GM18861 (cell line): ENCODE results near the gene LRRC53.
A peak's percentile ranks its signal among the peaks of the same experiment; 100 is the strongest.

ENCODE experiments used
- ATAC-seq: cut with Tn5 transposase; IDR thresholded peaks from one replicate; pipeline ENCODE4 v1.9.1; 2021; ENCODE audit not compliant: unreplicated experiment

The LRRC53 gene

GRCh38 chr1:74512170-74512915 is at the start of gene LRRC53:
TSS of gene LRRC53 (minus strand) at chr1:74512611. CDS start at chr1:74483349, 29,262 bp downstream.
- no peak for ATAC-seq

GRCh38 chr1:74549932-74550331 is 37.5 kb upstream of the LRRC53 start:
- ATAC-seq: no peak

DNA sequence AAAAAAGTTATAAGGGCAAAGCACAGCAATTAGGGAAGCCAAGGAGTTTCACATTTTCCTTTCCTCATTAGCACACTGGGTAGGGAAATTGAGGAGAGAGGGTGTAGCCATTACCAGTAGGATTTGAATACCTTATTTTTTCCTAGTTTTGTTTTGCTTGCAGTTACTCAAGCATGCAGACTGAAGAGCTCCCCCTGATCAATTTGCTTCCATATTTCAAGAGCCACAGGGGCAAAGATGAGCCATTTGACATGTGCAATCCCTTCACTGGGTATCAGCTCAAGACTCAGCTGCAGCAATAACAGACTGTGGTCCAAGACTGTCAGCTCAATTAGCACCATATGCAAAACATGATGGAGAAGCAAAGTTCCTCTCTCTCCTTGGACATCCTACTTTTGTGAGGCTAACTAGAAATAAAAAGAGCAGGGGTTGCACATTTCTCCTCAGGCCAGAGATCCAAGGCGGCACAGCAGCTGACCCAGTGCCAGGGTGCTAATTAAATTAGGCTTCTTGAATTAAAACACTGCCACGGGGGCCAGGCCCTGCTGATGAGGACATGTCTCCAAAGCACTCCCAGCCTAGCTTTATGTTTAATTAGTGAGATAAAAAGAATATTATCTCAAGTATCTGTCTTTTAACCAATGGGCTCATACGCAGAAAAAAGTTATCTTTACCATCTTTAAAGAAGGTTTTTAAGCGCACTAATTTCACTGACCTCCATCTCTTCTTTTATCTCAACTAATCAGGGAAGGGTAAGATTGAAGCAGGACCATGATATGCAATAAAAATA is 36.7 kb upstream of the LRRC53 start:
- ATAC-seq: no peak

DNA sequence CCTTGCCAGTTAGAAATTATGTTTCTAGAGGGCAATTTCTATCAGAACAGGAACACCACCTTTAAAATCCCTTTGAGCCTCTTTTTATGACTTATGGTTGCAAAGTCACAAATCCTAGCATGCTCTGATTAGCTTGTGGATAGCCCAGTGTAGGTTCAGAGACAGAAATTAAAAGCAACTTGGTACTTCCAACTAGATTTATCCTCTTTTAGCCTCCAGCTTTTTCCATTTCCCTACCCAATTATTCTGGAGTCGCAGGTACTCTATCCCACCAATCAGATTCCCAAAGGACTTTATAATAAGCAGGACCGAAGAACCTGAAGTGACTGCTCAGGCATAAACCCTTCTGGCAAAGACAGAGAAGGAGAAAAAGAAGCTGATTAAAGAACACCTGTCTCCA is 33.4 kb upstream of the LRRC53 start:
- no peak for ATAC-seq

DNA sequence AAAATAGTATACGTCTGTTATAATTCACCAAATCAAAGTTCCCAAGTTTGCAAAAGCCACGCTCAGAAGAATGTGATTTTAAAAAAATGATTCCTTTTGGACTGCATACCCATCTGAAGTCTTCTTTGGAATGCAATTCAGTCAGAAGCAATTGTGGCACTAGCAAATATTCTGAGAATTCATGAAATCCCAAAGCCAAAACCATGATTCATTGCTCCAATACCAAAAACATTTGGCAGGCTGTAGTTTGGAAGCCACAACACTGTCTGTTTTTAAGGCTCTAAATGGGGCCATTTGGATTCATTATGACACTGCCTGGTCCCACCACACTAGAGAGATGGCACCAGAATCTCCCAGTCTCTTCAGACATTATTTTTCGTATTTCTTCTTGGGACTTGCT is 21.8 kb upstream of the LRRC53 start:
- ATAC-seq: no peak

- no peak for ATAC-seq
These were observed 19.4 kb upstream of the LRRC53 start for GRCh38 chr1:74531796-74532195.

- no peak for ATAC-seq
These were observed 18.5 kb upstream of the LRRC53 start for GRCh38 chr1:74530892-74531291.

DNA sequence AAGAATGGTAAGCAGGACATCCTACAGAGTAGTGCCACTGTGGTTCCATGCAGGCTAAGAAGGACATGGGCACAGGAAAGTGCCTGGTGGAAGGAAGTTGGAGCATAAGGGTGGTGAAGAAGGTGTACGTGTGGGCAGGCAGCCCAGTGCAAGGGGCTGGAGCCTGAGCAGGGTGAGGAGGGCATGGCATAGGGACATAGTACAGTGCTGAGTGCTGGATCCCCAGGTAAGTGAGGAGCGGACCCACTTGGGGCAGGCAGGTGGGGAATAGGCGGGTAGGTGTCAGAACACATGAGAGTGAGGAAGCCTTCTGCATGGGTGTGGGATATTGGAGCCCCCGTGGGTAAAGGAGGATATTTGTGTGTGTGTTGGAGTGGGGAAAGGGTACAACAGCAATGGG is 15.7 kb upstream of the LRRC53 start:
- ATAC-seq: no peak

DNA sequence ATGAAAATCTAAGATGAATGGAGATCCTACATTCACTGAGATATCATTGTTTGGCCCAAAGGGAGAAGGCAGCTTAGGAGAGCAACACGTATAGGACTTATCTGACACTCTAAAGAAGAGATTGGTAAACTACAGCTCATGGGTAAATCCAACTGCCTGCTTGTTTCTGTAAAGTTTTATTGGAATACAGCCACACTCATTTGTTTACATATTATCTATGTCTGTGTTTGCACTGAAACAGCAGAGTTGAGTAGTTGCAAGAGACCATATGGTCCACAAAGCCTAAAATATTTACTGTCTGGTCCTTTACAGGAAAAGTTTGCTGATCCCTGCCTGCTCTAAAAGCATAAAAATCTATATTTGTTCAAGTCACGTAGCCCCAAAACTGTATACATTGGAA is 14.3 kb upstream of the LRRC53 start:
- no peak for ATAC-seq

DNA sequence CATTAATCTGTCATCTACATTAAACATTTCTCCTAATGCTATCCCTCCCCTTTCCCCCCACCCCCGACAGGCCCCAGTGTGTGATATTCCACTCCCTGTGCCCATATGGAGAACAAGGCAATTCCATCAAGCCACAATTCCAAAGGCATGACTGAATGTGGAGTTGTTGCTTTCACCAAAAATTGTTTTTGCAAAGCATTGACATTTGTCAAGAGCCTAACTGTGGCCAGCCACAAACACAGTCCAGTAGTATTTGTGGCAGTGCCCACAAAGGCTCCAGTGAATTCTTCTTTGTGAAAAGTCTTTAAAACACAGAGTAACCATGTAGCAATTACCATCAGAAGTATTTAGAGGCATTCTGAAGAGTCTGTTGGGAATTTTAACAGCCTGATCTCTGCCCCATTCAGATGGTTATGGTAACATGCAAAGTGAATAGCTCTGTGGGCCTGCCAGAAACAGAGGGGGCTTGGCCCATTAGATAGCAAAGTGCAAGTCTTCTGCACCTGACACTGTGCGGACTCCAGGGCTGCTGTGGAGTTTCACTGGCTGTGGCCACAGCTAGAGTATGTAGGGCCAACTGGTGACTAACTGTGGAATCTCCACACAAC is 11.6 kb upstream of the LRRC53 start:
- ATAC-seq: no peak

DNA sequence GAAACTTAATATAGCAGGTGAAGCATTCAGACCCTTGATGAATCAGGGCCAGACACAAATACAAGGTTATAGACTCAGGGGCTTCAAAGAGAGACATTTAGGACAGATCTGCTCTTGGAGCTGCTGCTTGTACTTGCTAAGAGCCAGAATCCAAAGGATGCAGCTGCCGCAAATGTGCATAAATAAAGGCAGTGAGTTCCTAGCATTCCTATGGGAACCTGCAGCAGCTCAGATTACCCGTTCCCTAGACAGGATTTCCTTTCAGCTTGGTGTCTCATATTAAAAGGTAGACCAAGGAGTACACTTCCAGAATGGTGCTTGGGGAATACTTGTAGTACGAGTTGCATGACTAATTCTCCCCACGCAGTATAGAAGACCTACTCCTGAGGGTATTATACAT is 9.7 kb upstream of the LRRC53 start:
- no peak for ATAC-seq

- peak; percentile 68 for ATAC-seq
These were observed 5.2 kb upstream of the LRRC53 start for GRCh38 chr1:74517599-74518051.

GRCh38 chr1:74513411-74514300 is 1.2 kb upstream of the LRRC53 start:
- ATAC-seq: no peak

DNA sequence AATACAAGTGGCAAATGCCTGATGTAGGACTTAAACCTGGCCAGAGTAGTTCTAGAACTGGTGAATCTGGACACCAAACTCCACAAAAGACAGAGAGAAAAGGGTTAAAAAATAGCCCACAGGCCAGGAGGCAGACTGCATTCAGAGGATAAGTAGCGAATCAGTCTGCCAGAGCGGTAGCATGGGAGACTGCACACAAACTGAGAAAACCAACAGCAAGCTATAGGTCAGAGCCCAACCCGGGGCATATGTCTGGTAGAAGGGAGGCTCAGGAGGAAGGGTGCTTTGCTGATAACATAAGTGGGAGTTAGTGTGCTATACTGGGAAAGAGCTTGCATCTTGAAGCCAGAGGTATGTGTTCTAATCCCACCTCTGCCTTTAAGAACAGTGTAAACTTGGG is 4.0 kb downstream of the LRRC53 start:
- no peak for ATAC-seq

- ATAC-seq: no peak
These were observed 6.3 kb downstream of the LRRC53 start for GRCh38 chr1:74505928-74506710.

DNA sequence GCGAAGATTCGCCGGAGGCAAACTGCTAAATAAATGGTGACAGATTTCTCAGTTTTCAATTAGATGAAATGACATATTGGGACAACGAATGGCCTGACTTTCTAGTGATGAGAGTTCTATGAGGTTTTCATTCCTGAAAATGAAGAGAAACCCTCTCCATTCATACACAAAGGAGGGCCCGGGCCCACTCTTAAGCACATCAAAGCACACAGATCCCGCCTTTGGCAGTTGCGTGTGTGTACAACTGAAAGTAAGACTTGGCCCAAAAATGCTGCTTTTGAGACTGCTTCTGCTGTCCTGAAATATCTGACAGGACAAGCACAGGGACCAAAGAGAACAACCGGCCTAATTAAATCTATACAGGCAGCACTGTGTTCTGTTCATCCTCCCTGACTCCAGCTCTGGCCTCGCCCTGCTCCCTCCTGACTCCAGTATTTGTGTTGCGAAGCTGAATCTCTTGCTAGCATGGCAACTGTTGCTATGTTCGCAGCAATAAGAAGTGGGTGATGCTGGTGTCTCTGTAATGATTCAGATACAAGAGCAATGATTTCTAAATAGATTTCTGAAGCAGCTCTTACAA is 7.4 kb downstream of the LRRC53 start:
- ATAC-seq: no peak

- peak; percentile 87 for ATAC-seq
These were observed 8.1 kb downstream of the LRRC53 start for GRCh38 chr1:74504125-74504932.

DNA sequence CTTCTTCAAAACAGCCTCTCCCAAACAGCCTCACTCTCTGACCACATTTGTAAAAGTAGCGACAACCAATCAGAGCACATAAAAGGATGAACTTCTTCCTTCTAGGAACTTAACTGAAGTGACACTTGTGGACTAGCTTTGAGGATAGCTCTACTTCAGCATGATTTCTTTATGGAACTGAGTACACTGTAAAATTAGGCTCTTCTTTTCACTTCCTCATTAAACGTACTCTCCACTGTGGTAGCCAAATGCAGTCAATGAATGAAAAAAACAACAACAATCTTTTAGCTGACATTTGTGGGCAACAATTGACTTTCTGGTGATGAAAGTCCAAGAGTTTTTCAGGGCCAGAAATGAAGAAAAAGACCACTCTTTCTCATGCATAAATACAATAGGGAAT is 9.6 kb downstream of the LRRC53 start:
- ATAC-seq: no peak

- ATAC-seq: no peak
These were observed 10.0 kb downstream of the LRRC53 start for GRCh38 chr1:74502432-74502831.
